Heart left ventricle (tissue), 13 donors: ENCODE data around the gene MRRF.

Experiments
- CTCF ChIP-seq, 12 donors: fragments of 200-600 bp; sonication (generic) in 4 of 12; IDR thresholded peaks; one replicate each; pipeline versions ENCODE4 v1.5.0 to v1.8.0; 2018 to 2022; ENCODE audit warnings: antibody characterized with exemption in 12 of 12, mild to moderate bottlenecking in 5 of 12
- POLR2A ChIP-seq, 2 donors: fragments of 450-650 bp; IDR thresholded peaks; one replicate each; pipeline ENCODE4 v1.6.1; 2017; ENCODE audit warnings: antibody characterized with exemption in 2 of 2, mild to moderate bottlenecking in 2 of 2, moderate library complexity in 2 of 2
- donor health status: ischemic (EF 13 %, LVEDD 7.1; RV severe dilation, severe dysfunction).
- donor health status: DM: no; HTN: yes; CAD: no.
- donor health status: DM: no; HTN: no; CAD: no.
- donor health status: ischemic (EF 25% LVEDD 6.9; RV normal size, moderate dysfunction).
- donor health status: ischemic (EF 25% LVEDD 5.7; RV mildly dilated, moderate dysfunction).
- donor health status: ischemic (EF 35%, LVEDD 5.7; RV mildly dilated, moderate dysfunction).
- donor health status: nonischemic (EF 11% LVEDD 7.7; RV severe dilation, severe dysfunction).
- donor health status: DM: yes; HTN: yes; CAD: no.
- donor health status: PGD.
- donor health status: ischemic (EF 29% LVEDD 5.4; RV normal size, mild dysfunction).
- donor health status: nonischemic (EF 23%, LVEDD 6.1; RV moderate dilation, normal function).

DNA sequence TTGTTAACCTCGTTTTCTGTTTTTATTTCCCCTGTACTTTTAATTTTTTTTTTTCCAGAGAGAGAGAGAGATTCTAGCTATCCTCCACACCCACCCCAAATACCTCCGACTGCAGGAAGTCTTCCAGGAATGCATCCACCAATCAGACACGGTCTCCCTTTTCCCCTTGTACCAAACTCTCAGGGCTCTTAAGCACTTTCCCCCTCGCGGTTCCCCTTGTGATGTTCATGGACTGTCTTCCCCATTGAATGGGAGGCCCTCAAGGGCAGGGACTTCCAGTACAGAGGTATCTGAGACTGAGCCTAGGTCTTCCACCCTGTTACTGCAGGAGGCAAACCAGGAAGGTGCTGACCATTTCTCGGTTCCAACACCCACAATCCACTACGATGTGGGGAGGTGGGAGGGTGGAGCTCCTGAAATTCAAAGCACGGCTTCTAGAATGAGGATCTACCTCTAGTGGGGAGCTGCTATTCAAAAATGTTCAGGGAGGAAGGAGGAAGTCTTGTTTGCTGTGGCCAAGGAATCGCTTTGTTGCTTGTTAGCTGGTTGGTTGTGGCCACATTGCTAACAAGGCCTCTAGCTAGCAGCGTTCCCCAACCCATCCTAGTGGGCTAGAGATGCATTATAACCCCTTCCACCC, 68.6 kb downstream of the MRRF start:
- TF ChIP-seq CTCF (IDR thresholded peaks at IDR 0.05) (no peak), POLR2A (IDR thresholded peaks at IDR 0.05) (no peak)
